Measurements from ENCODE around the gene KCNH6. TPM values are rescaled to one million over a fixed set of nuclear protein-coding genes. Genes with fewer than 3 reads are reported as not detected.
A peak's percentile ranks its signal among the peaks of the same experiment; 100 is the strongest.

Gene KCNH6
- total and polyA plus RNA-seq, 9 of the 15 experiments (the other 6 are each of a cell fraction or from before 2014, with no cell fraction given) = not detected

- no peak for TF ChIP-seq ZNF217 (CRISPR knock-in tag; IDR thresholded peaks at IDR 0.05)
- TF ChIP-seq NCOR1 (IDR thresholded peaks at IDR 0.05) = peak; percentile 70
- no peak for TF ChIP-seq TARDBP (IDR thresholded peaks at IDR 0.05)
- TF ChIP-seq, protein P1, sequence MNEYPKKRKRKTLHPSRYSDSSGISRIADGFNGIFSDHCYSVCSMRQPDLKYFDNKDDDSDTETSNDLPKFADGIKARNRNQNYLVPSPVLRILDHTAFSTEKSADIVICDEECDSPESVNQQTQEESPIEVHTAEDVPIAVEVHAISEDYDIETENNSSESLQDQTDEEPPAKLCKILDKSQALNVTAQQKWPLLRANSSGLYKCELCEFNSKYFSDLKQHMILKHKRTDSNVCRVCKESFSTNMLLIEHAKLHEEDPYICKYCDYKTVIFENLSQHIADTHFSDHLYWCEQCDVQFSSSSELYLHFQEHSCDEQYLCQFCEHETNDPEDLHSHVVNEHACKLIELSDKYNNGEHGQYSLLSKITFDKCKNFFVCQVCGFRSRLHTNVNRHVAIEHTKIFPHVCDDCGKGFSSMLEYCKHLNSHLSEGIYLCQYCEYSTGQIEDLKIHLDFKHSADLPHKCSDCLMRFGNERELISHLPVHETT (CRISPR knock-in tag; conservative IDR thresholded peaks at IDR 0.05 in 1 of 2, IDR thresholded peaks at IDR 0.05 in 1 of 2) = 0 out of 4 replicates have a peak, but pooled peaks of 1 of the 2 experiments have one; percentile 37
- no peak for TF ChIP-seq RBM22 (IDR thresholded peaks at IDR 0.05; ENCODE audit: low read depth, low read length, poor library complexity, severe bottlenecking)
- TF ChIP-seq ARID1B (IDR thresholded peaks at IDR 0.05) = peak; percentile 24; the same call in 1 of the 2 replicates
- peak; percentile 14; the same call in 1 of the 2 replicates for TF ChIP-seq LEF1 (IDR thresholded peaks at IDR 0.05)
- TF ChIP-seq, protein P2, sequence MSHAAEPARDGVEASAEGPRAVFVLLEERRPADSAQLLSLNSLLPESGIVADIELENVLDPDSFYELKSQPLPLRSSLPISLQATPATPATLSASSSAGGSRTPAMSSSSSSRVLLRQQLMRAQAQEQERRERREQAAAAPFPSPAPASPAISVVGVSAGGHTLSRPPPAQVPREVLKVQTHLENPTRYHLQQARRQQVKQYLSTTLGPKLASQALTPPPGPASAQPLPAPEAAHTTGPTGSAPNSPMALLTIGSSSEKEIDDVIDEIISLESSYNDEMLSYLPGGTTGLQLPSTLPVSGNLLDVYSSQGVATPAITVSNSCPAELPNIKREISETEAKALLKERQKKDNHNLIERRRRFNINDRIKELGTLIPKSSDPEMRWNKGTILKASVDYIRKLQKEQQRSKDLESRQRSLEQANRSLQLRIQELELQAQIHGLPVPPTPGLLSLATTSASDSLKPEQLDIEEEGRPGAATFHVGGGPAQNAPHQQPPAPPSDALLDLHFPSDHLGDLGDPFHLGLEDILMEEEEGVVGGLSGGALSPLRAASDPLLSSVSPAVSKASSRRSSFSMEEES (CRISPR knock-in tag; IDR thresholded peaks at IDR 0.05) = no peak
- TF ChIP-seq IRF1 (CRISPR knock-in tag; IDR thresholded peaks at IDR 0.05; ENCODE audit: borderline replicate concordance) = no peak
- TF ChIP-seq SNAPC5 (CRISPR knock-in tag; IDR thresholded peaks at IDR 0.05) = no peak
- no peak for TF ChIP-seq U2AF2 (optimal IDR thresholded peaks at IDR 0.05; ENCODE audit: low read depth, low read length)
- no peak for TF ChIP-seq HMG20B (CRISPR knock-in tag; IDR thresholded peaks at IDR 0.05)
- TF ChIP-seq PYGO2 (tag; IDR thresholded peaks at IDR 0.05) = no peak
- no peak for TF ChIP-seq FOXA3 (CRISPR knock-in tag; conservative IDR thresholded peaks at IDR 0.05 in 1 of 2, IDR thresholded peaks at IDR 0.05 in 1 of 2)
- TF ChIP-seq ZKSCAN8 (CRISPR knock-in tag; IDR thresholded peaks at IDR 0.05) = no peak
- TF ChIP-seq ELF1 (tag; IDR thresholded peaks at IDR 0.05) = peak; percentile 34; the same call in 1 of the 2 replicates
- TF ChIP-seq, protein P3, sequence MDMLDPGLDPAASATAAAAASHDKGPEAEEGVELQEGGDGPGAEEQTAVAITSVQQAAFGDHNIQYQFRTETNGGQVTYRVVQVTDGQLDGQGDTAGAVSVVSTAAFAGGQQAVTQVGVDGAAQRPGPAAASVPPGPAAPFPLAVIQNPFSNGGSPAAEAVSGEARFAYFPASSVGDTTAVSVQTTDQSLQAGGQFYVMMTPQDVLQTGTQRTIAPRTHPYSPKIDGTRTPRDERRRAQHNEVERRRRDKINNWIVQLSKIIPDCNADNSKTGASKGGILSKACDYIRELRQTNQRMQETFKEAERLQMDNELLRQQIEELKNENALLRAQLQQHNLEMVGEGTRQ (CRISPR knock-in tag; IDR thresholded peaks at IDR 0.05) = 0 out of 2 replicates have a peak, but pooled peaks have one; percentile 16
- TF ChIP-seq ETV1 (tag; conservative IDR thresholded peaks at IDR 0.05; ENCODE audit: low read depth) = no peak
- TF ChIP-seq ZNF830 (CRISPR knock-in tag; IDR thresholded peaks at IDR 0.05) = no peak
- no peak for TF ChIP-seq MTA1 (IDR thresholded peaks at IDR 0.05; ENCODE audit: borderline replicate concordance)
- no peak for TF ChIP-seq CBX3 (IDR thresholded peaks at IDR 0.05; ENCODE audit: borderline replicate concordance in 1 of 2, low read length in 2 of 2)
- no peak for TF ChIP-seq LARP7 (IDR thresholded peaks at IDR 0.05)
Observed at GRCh38 chr17:63474174-63474573, 49.0 kb upstream of the KCNH6 start (continued).
